GM18907 (cell line): ENCODE measurements around the gene GUCY1B1.
"Not testable (repeated sequence)": the region's sequence is repeated elsewhere in the genome, so short reads cannot be mapped to it uniquely, and the experiment has no call there.

Experiments
- ATAC-seq: cut with Tn5 transposase; IDR thresholded peaks from one replicate; pipeline ENCODE4 v1.9.1; 2021; ENCODE audit warnings: mild to moderate bottlenecking, moderate library complexity; ENCODE audit not compliant: unreplicated experiment

GUCY1B1 gene

GRCh38 chr4:155761916-155762315 lies 3.1 kb downstream of the GUCY1B1 start:
- ATAC-seq, result no peak

- ATAC-seq, result no peak
Measured at GRCh38 chr4:155762334-155762733, 3.5 kb downstream of the GUCY1B1 start.

GRCh38 chr4:155763551-155763950 lies 4.7 kb downstream of the GUCY1B1 start:
- no peak for ATAC-seq

- ATAC-seq, result no peak
Measured at GRCh38 chr4:155765149-155765548, 6.3 kb downstream of the GUCY1B1 start.

GRCh38 chr4:155766622-155767021 lies 7.8 kb downstream of the GUCY1B1 start:
- no peak for ATAC-seq

GRCh38 chr4:155768370-155768769 lies 9.5 kb downstream of the GUCY1B1 start:
- ATAC-seq, result no peak

GRCh38 chr4:155769090-155769489 lies 10.3 kb downstream of the GUCY1B1 start:
- peak; percentile 72 for ATAC-seq

GRCh38 chr4:155772459-155773195 lies 13.8 kb downstream of the GUCY1B1 start:
- ATAC-seq, result no peak

- ATAC-seq, result no peak
Measured at GRCh38 chr4:155773196-155773800, 14.5 kb downstream of the GUCY1B1 start.

- no peak for ATAC-seq
Measured at GRCh38 chr4:155774033-155774432, 15.2 kb downstream of the GUCY1B1 start.

GRCh38 chr4:155777971-155778735 lies 19.3 kb downstream of the GUCY1B1 start:
- ATAC-seq, result no peak

GRCh38 chr4:155780775-155781174 lies 22.0 kb downstream of the GUCY1B1 start:
- ATAC-seq, result no peak

- ATAC-seq, result no peak
Measured at GRCh38 chr4:155781249-155781831, 22.5 kb downstream of the GUCY1B1 start.

GRCh38 chr4:155784637-155785036 lies 25.8 kb downstream of the GUCY1B1 start:
- ATAC-seq, result no peak

- no peak for ATAC-seq
Measured at GRCh38 chr4:155785828-155786227, 27.0 kb downstream of the GUCY1B1 start.

- peak; percentile 99 for ATAC-seq
Measured at GRCh38 chr4:155787113-155787710, 28.4 kb downstream of the GUCY1B1 start.

GRCh38 chr4:155789391-155789790 lies 30.6 kb downstream of the GUCY1B1 start:
- no peak for ATAC-seq

- no peak for ATAC-seq
Measured at GRCh38 chr4:155789982-155790381, 31.2 kb downstream of the GUCY1B1 start.

GRCh38 chr4:155794589-155795236 lies 35.9 kb downstream of the GUCY1B1 start:
- ATAC-seq, result no peak

GRCh38 chr4:155795991-155796390 lies 37.2 kb downstream of the GUCY1B1 start:
- ATAC-seq, result peak; percentile 89

GRCh38 chr4:155797581-155797980 lies 38.8 kb downstream of the GUCY1B1 start:
- not testable (repeated sequence) for ATAC-seq
